ENCODE results near the gene SHROOM3. TPM values are rescaled to one million over a fixed set of nuclear protein-coding genes. Genes with fewer than 3 reads are reported as not detected.

SHROOM3 gene
- total and polyA plus RNA-seq, 2 experiments from 2014 or later = 11.3 to 73.5 TPM

- no peak overlapping the region for H3K27ac ChIP-seq (ENCODE audit: low read depth)
- no peak overlapping the region for H3K27ac Mint-ChIP-seq
- no peak overlapping the region for H3K4me2 ChIP-seq
- no peak for DNase-seq (ENCODE audit: low spot score)
- H3K36me3 Mint-ChIP-seq (ENCODE audit: low read depth) = no peaks in the 10 kb centered on the region; the same call in 2 of the 3 replicates
- peaks cover 4% of the 10 kb centered on the region for H3K27me3 Mint-ChIP-seq (ENCODE audit: insufficient read depth, low read depth, poor library complexity)
- H3K4me3 Mint-ChIP-seq = no peak overlapping the region
- no peaks in the 10 kb centered on the region for H3K79me2 ChIP-seq (replicated peaks; ENCODE audit: insufficient read depth)
- H4K20me1 ChIP-seq (replicated peaks; ENCODE audit: insufficient read depth) = no peaks in the 10 kb centered on the region
- no peak overlapping the region for H3K4me3 ChIP-seq
- TF ChIP-seq, protein P1, sequence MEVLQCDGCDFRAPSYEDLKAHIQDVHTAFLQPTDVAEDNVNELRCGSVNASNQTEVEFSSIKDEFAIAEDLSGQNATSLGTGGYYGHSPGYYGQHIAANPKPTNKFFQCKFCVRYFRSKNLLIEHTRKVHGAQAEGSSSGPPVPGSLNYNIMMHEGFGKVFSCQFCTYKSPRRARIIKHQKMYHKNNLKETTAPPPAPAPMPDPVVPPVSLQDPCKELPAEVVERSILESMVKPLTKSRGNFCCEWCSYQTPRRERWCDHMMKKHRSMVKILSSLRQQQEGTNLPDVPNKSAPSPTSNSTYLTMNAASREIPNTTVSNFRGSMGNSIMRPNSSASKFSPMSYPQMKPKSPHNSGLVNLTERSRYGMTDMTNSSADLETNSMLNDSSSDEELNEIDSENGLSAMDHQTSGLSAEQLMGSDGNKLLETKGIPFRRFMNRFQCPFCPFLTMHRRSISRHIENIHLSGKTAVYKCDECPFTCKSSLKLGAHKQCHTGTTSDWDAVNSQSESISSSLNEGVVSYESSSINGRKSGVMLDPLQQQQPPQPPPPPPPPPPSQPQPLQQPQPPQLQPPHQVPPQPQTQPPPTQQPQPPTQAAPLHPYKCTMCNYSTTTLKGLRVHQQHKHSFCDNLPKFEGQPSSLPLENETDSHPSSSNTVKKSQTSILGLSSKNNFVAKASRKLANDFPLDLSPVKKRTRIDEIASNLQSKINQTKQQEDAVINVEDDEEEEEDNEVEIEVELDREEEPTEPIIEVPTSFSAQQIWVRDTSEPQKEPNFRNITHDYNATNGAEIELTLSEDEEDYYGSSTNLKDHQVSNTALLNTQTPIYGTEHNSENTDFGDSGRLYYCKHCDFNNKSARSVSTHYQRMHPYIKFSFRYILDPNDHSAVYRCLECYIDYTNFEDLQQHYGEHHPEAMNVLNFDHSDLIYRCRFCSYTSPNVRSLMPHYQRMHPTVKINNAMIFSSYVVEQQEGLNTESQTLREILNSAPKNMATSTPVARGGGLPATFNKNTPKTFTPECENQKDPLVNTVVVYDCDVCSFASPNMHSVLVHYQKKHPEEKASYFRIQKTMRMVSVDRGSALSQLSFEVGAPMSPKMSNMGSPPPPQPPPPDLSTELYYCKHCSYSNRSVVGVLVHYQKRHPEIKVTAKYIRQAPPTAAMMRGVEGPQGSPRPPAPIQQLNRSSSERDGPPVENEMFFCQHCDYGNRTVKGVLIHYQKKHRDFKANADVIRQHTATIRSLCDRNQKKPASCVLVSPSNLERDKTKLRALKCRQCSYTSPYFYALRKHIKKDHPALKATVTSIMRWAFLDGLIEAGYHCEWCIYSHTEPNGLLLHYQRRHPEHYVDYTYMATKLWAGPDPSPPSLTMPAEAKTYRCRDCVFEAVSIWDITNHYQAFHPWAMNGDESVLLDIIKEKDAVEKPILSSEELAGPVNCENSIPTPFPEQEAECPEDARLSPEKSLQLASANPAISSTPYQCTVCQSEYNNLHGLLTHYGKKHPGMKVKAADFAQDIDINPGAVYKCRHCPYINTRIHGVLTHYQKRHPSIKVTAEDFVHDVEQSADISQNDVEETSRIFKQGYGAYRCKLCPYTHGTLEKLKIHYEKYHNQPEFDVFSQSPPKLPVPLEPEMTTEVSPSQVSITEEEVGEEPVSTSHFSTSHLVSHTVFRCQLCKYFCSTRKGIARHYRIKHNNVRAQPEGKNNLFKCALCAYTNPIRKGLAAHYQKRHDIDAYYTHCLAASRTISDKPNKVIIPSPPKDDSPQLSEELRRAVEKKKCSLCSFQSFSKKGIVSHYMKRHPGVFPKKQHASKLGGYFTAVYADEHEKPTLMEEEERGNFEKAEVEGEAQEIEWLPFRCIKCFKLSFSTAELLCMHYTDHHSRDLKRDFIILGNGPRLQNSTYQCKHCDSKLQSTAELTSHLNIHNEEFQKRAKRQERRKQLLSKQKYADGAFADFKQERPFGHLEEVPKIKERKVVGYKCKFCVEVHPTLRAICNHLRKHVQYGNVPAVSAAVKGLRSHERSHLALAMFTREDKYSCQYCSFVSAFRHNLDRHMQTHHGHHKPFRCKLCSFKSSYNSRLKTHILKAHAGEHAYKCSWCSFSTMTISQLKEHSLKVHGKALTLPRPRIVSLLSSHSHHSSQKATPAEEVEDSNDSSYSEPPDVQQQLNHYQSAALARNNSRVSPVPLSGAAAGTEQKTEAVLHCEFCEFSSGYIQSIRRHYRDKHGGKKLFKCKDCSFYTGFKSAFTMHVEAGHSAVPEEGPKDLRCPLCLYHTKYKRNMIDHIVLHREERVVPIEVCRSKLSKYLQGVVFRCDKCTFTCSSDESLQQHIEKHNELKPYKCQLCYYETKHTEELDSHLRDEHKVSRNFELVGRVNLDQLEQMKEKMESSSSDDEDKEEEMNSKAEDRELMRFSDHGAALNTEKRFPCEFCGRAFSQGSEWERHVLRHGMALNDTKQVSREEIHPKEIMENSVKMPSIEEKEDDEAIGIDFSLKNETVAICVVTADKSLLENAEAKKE (CRISPR knock-in tag; IDR thresholded peaks at IDR 0.05) = no peak
- no peak for TF ChIP-seq EZH2 (IDR thresholded peaks at IDR 0.05; ENCODE audit: low read depth, unreplicated experiment)
- TF ChIP-seq EZH2phosphoT487 (IDR thresholded peaks at IDR 0.05; ENCODE audit: unreplicated experiment) = no peak
- no peak for TF ChIP-seq REST (IDR thresholded peaks at IDR 0.05; ENCODE audit: unreplicated experiment)
- TF ChIP-seq CREB1 (CRISPR knock-in tag; IDR thresholded peaks at IDR 0.05; ENCODE audit: low read depth) = no peak
- no peak for TF ChIP-seq JUNB (IDR thresholded peaks at IDR 0.05; ENCODE audit: unreplicated experiment)
- TF ChIP-seq POLR2AphosphoS5 (IDR thresholded peaks at IDR 0.05; ENCODE audit: low read depth) = no peak
- no peak for TF ChIP-seq ETS1 (IDR thresholded peaks at IDR 0.05)
- TF ChIP-seq ZNF331 (CRISPR knock-in tag; IDR thresholded peaks at IDR 0.05; ENCODE audit: low read depth) = no peak
- TF ChIP-seq ZNF114 (CRISPR knock-in tag; IDR thresholded peaks at IDR 0.05) = no peak
- TF ChIP-seq NANOG (IDR thresholded peaks at IDR 0.05; ENCODE audit: borderline replicate concordance) = no peak
- TF ChIP-seq CTCF (conservative IDR thresholded peaks at IDR 0.05; ENCODE audit: low read depth in 2 of 2) = no peak
- no peak for TF ChIP-seq STAT1 (IDR thresholded peaks at IDR 0.05; ENCODE audit: unreplicated experiment)
- no peaks in the 10 kb centered on the region for H3K9me3 Mint-ChIP-seq
- ATAC-seq = no peak
- H3F3A ChIP-seq (replicated peaks; ENCODE audit: low read depth) = no peaks in the 10 kb centered on the region
- H3K27me3 ChIP-seq (ENCODE audit: insufficient read depth) = no peaks in the 10 kb centered on the region
- 0 out of 2 replicates have a peak, but pooled peaks cover 6% of the 10 kb centered on the region for H3K9me2 ChIP-seq (ENCODE audit: insufficient read depth)
- peaks cover 21% of the 10 kb centered on the region for H3K4me1 Mint-ChIP-seq
- no peaks in the 10 kb centered on the region; the same call in none of the 2 replicates for H3K4me1 ChIP-seq (ENCODE audit: insufficient read depth)
- H2AFZ ChIP-seq = no peak overlapping the region
- H3K36me3 ChIP-seq (ENCODE audit: insufficient read depth) = no peaks in the 10 kb centered on the region
Observed at GRCh38 chr4:76569225-76569624, 134.2 kb downstream of the SHROOM3 start.

Data from GM23338 (cell line).